Right renal cortex interstitium (tissue), 3 donors: ENCODE measurements around the gene EPS8L3. TPM values are rescaled to one million over a fixed set of nuclear protein-coding genes. Genes with fewer than 3 reads are reported as not detected.
A peak's percentile ranks its signal among the peaks of the same experiment; 100 is the strongest.
"Not testable (repeated sequence)": the region's sequence is repeated elsewhere in the genome, so short reads cannot be mapped to it uniquely, and the experiment has no call there.

ENCODE experiments used
- DNase-seq, 3 donors: peaks; one replicate each; pipeline ENCODE4 v3.0.0-alpha.2; 2013; ENCODE audit warnings: low read depth in 3 of 3, low spot score in 2 of 3
- polyA plus RNA-seq, 3 donors: library from polyadenylated mRNA; unstranded; fragments of 120-200 nt; gene quantifications; one replicate each; pipeline ENCODE4 v1.2.1, GENCODE V29; 2013; ENCODE audit not compliant: insufficient read length in 3 of 3

EPS8L3 gene
- polyA plus RNA-seq, 3 donors, result 0.12 to 0.56 (median 0.28) TPM

- no peak for DNase-seq
Measured at GRCh38 chr1:109750241-109750882, 13.4 kb downstream of the EPS8L3 start.

- no peak for DNase-seq
Measured at GRCh38 chr1:109749221-109749620, 14.5 kb downstream of the EPS8L3 start.

- DNase-seq, result not testable (repeated sequence)
Measured at GRCh38 chr1:109748311-109748710, 15.4 kb downstream of the EPS8L3 start.

GRCh38 chr1:109740615-109741373 is 22.9 kb downstream of the EPS8L3 start, which contains the start of gene GSTM3:
TSS of gene GSTM3 (minus strand) at chr1:109741038. CDS start at chr1:109740287, 751 bp downstream.
- DNase-seq, result no peak

GRCh38 chr1:109739738-109740614 is 23.7 kb downstream of the EPS8L3 start:
- DNase-seq, result peak; percentile 58 to 68 (median 59)

DNA sequence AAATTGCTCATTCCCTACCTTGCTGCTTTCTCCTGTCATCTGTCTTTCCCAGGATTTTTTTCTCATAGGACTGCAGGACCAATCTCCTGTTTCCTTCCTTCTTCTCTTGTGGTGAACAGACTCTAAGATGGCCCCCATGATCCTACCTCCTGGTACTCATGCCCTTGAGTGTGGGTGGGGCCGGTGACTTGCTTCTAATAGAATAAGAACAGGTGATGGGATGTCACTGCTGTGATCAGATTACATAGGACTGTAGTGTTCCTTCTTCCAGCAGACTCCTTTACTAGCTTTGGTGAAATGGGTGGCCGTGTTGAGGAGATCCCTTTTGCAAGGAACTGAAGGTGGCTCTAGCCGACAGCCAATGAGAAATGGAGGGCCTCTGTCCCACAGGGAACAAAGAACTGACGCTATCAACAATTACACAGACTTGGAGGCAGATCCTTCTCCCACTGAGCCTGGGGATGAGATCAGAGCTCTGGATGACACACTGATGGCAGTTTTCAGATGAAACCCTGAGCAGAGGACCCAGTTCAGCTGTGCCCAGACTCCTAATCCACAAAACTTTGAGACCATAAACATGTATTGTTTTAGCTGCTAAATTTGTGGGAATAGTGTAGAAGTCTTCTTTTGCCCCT is 30.4 kb downstream of the EPS8L3 start:
- no peak for DNase-seq

DNA sequence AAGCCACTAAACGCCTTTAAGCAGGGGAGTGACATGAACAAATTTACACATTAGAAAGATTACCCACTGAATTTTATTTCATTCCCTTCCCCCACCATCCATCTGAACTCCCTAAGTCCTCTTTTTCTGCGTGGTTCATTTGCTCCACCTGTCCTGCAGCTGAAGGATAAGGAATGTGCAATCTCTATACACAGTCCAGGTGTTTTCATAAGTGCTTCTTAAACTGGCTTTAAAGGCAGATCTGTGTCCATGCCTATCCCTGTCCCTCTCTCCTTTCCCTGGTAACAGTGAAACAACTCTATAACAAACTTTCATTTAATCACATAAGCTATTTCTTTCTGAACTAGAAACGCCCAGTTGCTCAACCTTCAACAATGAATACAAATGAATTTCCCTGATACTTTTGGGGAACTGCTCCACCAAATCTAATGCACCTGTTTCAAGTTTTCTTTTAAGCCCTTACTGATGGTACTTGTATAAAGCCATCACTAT is 31.3 kb downstream of the EPS8L3 start:
- no peak for DNase-seq

GRCh38 chr1:109730666-109731065 is 33.1 kb downstream of the EPS8L3 start:
- DNase-seq, result no peak

- DNase-seq, result no peak
Measured at GRCh38 chr1:109728870-109729269, 34.9 kb downstream of the EPS8L3 start.

DNA sequence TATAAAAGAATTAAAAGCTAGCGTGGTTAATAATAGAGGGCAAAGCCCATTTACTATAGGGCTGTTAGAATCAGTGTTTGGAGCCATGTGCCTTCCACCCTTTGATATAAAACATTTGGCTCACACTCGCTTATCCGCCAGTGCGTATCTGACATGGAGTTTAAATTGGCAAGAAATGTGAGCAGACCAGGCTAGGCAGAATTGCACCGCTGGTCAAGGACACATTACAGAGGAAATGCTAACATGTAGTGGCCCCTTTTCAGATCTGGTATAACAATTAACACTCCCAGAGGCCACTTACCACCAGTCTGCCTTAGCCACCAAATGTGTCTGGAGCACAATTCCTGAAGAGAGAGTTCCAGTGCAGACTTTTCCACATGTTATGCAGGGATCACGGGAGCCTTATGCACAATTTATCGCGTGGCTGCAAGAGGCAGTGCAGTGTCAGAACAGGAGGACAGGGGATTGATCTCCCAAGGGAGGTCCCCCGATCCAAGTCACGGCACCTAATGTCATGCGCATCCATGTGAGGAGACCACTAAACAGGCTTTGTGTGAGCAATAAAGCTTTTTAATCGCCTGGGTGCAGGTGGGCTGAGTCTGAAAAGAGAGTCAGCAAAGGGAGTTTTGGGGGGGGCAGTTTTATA is 36.9 kb downstream of the EPS8L3 start:
- no peak for DNase-seq

- DNase-seq, result no peak
Measured at GRCh38 chr1:109726007-109726406, 37.7 kb downstream of the EPS8L3 start.

- DNase-seq, result no peak
Measured at GRCh38 chr1:109725510-109725909, 38.2 kb downstream of the EPS8L3 start.

DNA sequence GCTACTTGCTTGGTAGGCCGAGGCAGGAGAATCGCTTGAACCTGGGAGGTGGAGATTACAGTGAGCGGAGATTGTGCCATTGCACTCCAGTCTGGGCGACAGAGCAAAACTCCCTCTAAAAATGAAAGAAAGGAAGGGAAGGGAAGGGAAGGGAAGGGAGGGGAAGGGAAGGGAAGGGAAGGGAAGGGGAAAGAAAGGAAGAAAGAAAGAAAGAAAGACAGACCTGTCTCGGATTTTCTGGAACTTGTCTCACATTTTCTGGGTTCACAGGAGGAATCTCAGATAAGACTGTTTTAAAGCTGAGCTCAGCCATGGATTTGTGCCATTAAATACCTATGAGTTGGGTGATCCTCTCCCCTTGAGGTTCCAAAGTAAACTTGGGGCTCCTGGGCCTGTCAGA is 38.8 kb downstream of the EPS8L3 start:
- DNase-seq, result no peak

DNA sequence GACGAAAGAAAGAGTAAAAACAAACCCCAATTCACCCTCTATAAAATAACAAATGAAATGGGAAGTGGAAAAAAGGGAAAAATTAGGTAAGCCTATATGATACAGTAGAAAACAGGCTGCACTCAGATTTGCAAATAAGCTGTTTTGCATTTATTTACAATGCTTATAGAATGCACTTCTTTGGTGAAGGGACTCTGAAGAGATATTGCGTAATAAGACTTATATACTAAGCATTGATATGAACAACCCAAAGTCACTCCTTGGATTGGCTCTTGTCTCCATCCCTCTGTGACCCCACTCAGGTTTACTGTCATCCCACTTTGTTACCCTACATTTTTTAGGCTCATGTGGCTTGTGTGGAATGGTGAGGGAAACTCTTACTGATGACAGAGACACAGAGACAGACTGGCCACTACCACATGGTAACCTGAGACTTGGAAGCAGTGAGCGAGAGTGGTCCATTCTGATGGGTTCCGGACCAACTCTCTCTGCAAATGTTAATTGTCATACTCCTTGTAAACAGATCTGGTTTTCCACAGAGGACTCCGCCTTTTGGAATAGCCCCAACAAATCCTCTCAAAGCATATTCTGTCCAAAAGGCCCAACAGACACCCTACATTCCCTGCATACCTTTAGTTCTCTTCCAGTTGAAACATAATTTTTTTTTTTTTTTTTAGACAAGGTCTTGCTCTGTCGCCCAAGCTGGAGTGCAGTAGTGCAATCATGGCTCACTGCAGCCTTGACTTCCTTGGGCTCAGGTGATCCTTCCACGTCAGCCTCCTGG is 40.6 kb downstream of the EPS8L3 start:
- no peak for DNase-seq

DNA sequence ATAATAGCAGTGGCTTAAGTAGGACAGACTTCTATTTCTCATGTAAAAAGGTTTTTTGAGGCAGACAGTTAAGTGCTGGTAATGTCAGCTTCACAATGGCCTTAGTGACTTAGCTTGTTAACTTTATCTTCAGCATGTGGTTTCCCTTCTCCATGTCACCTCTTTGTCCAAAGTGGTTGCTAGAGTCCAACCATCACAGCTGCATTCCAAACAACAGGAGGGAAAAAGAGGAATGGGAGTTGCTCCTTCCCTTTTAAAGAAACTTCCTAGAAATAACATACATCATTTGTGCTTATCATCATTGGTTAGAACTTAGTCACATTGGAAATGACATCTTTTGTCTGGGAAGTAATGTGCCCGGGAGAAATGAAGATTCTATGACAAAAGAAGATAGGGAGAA is 41.8 kb downstream of the EPS8L3 start:
- no peak for DNase-seq

DNA sequence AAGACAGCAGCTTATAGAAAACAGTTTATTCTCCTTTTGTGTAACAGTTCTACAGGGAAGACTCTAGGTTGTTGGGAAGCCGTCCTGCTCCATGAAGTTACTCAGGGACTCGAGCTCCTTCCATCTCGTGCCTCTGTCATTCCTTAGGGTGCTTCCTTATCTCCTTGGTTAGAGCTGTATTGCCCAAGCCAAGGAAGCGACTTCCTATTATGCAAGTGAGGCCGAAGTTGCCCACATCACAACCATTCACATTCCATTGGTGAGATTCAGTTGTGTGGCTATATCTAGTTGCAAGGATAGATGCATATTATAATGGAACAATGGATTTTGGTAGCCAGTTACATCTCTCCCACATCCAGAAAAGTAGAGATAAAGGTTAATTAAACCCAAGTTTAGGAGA is 42.7 kb downstream of the EPS8L3 start:
- DNase-seq, result no peak

- DNase-seq, result no peak
Measured at GRCh38 chr1:109719337-109719837, 44.3 kb downstream of the EPS8L3 start.

- DNase-seq, result no peak
Measured at GRCh38 chr1:109718495-109718894, 45.2 kb downstream of the EPS8L3 start.

DNA sequence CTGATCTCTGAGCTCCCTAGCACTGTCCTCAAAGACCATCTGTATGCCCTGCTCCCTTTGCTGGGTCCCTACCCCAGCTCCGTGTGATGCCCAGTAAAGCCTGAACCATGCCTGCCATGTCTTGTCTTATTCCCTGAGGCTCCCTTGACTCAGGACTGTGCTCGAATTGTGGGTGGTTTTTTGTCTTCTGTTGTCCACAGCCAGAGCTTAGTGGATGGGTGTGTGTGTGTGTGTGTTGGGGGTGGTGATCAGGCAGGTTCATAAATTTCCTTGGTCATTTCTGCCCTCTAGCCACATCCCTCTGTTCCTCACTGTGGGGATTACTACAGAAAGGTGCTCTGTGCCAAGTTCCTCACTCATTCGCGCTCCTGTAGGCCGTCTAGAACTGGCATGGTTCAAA is 46.0 kb downstream of the EPS8L3 start:
- no peak for DNase-seq
